Epithelial cell of proximal tubule (primary cell): ENCODE results near the gene RAB24. TPM values are rescaled to one million over a fixed set of nuclear protein-coding genes. Genes with fewer than 3 reads are reported as not detected.
"Not testable (repeated sequence)": the region's sequence is repeated elsewhere in the genome, so short reads cannot be mapped to it uniquely, and the experiment has no call there.

ENCODE experiments used
- DNase-seq: peaks from one replicate; pipeline ENCODE4 v3.0.0-alpha.2; 2011; ENCODE audit warnings: low read depth
- H3K4me3 ChIP-seq: 2 replicates; pipeline ENCODE4 v1.5.1; 2011; ENCODE audit warnings: low read depth, mild to moderate bottlenecking, low read length
- CTCF ChIP-seq: conservative IDR thresholded peaks from 2 replicates; pipeline ENCODE4 v1.5.1; 2012; ENCODE audit warnings: low read depth, mild to moderate bottlenecking, low read length
- total RNA-seq: library from RNA; depleted of rRNA; stranded (reverse); fragments of >200 nt; gene quantifications from 2 replicates; pipeline ENCODE4 v1.2.3, GENCODE V29; 2015

The RAB24 gene
- total RNA-seq, 1 donor from 2014 or later: 22.4 TPM

GRCh38 chr5:177310332-177310731 lies 6.8 kb upstream of the RAB24 start:
- DNase-seq: no peak
- no peak for TF ChIP-seq CTCF
- peak overlapping the region; percentile 65 for H3K4me3 ChIP-seq

- H3K4me3 ChIP-seq: no peak overlapping the region
- peak; percentile 96 for TF ChIP-seq CTCF
- no peak for DNase-seq
Observed at GRCh38 chr5:177309351-177310191, 6.1 kb upstream of the RAB24 start.

GRCh38 chr5:177308740-177309139 lies 5.2 kb upstream of the RAB24 start:
- DNase-seq: no peak
- H3K4me3 ChIP-seq: no peak overlapping the region
- TF ChIP-seq CTCF: no peak

GRCh38 chr5:177307544-177308363 lies 4.2 kb upstream of the RAB24 start:
- no peak overlapping the region for H3K4me3 ChIP-seq
- no peak for TF ChIP-seq CTCF
- DNase-seq: no peak

- TF ChIP-seq CTCF: no peak
- DNase-seq: no peak
Observed at GRCh38 chr5:177306674-177307543, 3.4 kb upstream of the RAB24 start.

GRCh38 chr5:177306103-177306640 lies 2.7 kb upstream of the RAB24 start:
- DNase-seq, H3K4me3 ChIP-seq: not testable (repeated sequence)

More at GRCh38 chr5:177306674-177307543, 3.4 kb upstream of the RAB24 start:
- H3K4me3 ChIP-seq: no peak overlapping the region
